Stomach (tissue), 9 donors: ENCODE measurements around the gene IQCB1. TPM values are rescaled to one million over a fixed set of nuclear protein-coding genes. Genes with fewer than 3 reads are reported as not detected.

Source experiments
- DNase-seq, 2 donors: peaks; one replicate each; pipeline versions ENCODE4 v3.0.0 to v3.0.0-alpha.2; 2013 to 2019
- H3K27ac ChIP-seq, 5 donors: fragments of 200-600 bp in 4 of 5; sonication (generic) in 4 of 5; one replicate each; pipeline ENCODE4 v1.5.1; 2013 to 2019; ENCODE audit warnings: mild to moderate bottlenecking in 1 of 5, moderate library complexity in 1 of 5
- H3K27me3 ChIP-seq, 3 donors: fragments of 200-600 bp; sonication (generic); one replicate each; pipeline ENCODE4 v1.5.1; 2017 to 2019; ENCODE audit warnings: mixed run types in 1 of 3
- H3K36me3 ChIP-seq, 4 donors: fragments of 200-600 bp; sonication (generic); 1 replicate in 3 of 4; 2 replicates in 1 of 4; pipeline ENCODE4 v1.5.1; 2016 to 2019
- H3K4me1 ChIP-seq, 4 donors: fragments of 200-600 bp; sonication (generic); one replicate each; pipeline ENCODE4 v1.5.1; 2016 to 2019
- H3K4me3 ChIP-seq, 4 donors: fragments of 200-600 bp; sonication (generic) in 3 of 4; one replicate each; pipeline ENCODE4 v1.5.1; 2016 to 2019; ENCODE audit warnings: mild to moderate bottlenecking in 1 of 4
- H3K9me3 ChIP-seq, 4 donors: fragments of 200-600 bp; sonication (generic); one replicate each; pipeline ENCODE4 v1.5.1; 2016 to 2019
- EP300 ChIP-seq: sonication (generic); formaldehyde crosslinking; IDR thresholded peaks from one replicate; pipeline ENCODE4 v1.6.1; 2017; ENCODE audit warnings: antibody characterized with exemption
- POLR2A ChIP-seq, 4 donors: fragments of 450-650 bp; IDR thresholded peaks; one replicate each; pipeline ENCODE4 v1.6.1; 2016; ENCODE audit warnings: antibody characterized with exemption in 4 of 4, control low read depth in 2 of 4, mild to moderate bottlenecking in 1 of 4, moderate library complexity in 1 of 4
- POLR2AphosphoS5 ChIP-seq, 3 donors: sonication (generic); formaldehyde crosslinking; IDR thresholded peaks; one replicate each; pipeline ENCODE4 v1.6.1; 2016; ENCODE audit warnings: antibody characterized with exemption in 3 of 3
- WGBS, 5 donors: extraction: QIAGEN DNeasy Blood & Tissue Kit in 3 of 5; methylation state at CpG; one replicate each; pipeline versions ENCODE4 v1.1.5 to v1.1.7; 2013 to 2018; 5-methylcytosine and 5-hydroxymethylcytosine counted together
- intact Hi-C: fragments of 100-400 bp; cut with DNase I; formaldehyde crosslinking; loops from one replicate; pipeline ENCODE4 v1.15.1; 2023; ENCODE audit warnings: low total_unique reads
- polyA plus RNA-seq, 3 donors: library from polyadenylated mRNA; stranded (reverse); fragments of 200-250 nt; gene quantifications; one replicate each; pipeline ENCODE4 v1.2.3, GENCODE V29; 2013
- total RNA-seq, 5 donors: library from RNA; depleted of rRNA; stranded (reverse); fragments of >200 nt; gene quantifications; one replicate each; pipeline versions ENCODE4 v1.1.0 to v1.2.3, GENCODE V29; 2014 to 2016
- TF ChIP-seq, protein P1 (sequence below), 7 experiments: fragments of 450-650 bp in 4 of 7; fragments of 200-600 bp in 3 of 7; sonication (generic) in 3 of 7; IDR thresholded peaks; one replicate each; pipeline ENCODE4 v1.5.1; 2016 to 2019; ENCODE audit warnings: antibody characterized with exemption in 7 of 7, control low read depth in 2 of 7, mild to moderate bottlenecking in 1 of 7
- donor health status: healthy with polysubstance abuse.
- donor health status: Bipolar disorder and iron deficiency.
- donor health status: healthy.

The IQCB1 gene
- total and polyA plus RNA-seq, 8 donors: 1.8 to 40.6 (median 8.8) TPM

DNA sequence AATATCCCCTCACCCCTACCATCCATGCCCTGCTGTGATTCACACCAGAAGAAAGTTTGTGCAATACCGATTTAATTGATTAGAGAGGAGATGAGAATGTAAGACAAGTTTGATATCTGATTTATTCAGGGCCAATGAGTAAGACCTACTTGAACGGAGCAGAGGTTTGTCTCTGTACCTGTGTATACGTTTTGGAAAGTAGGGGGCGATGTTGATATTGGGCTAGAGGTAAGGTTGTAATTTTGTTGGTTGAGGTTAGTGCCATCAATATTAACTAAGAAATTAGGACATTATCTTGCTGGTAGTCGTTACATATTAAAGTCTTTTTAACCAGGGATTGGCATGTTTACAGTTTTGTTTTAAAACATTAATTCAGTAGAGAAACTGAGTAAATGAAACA, 20.7 kb upstream of the IQCB1 start:
- Histone ChIP-seq H3K27ac (no peak overlapping the region), H3K9me3 (no peaks in the 10 kb centered on the region), H3K4me3 (no peak overlapping the region), H3K36me3 (peaks cover 0 to 13% (median 8%) of the 10 kb centered on the region in 4 donors), H3K4me1 (no peaks in the 10 kb centered on the region), H3K27me3 (no peaks in the 10 kb centered on the region)
- peak in 1 of 2 donors; percentile 24 for DNase-seq
- TF ChIP-seq, protein P1, sequence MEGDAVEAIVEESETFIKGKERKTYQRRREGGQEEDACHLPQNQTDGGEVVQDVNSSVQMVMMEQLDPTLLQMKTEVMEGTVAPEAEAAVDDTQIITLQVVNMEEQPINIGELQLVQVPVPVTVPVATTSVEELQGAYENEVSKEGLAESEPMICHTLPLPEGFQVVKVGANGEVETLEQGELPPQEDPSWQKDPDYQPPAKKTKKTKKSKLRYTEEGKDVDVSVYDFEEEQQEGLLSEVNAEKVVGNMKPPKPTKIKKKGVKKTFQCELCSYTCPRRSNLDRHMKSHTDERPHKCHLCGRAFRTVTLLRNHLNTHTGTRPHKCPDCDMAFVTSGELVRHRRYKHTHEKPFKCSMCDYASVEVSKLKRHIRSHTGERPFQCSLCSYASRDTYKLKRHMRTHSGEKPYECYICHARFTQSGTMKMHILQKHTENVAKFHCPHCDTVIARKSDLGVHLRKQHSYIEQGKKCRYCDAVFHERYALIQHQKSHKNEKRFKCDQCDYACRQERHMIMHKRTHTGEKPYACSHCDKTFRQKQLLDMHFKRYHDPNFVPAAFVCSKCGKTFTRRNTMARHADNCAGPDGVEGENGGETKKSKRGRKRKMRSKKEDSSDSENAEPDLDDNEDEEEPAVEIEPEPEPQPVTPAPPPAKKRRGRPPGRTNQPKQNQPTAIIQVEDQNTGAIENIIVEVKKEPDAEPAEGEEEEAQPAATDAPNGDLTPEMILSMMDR (IDR thresholded peaks at IDR 0.05): no peak
- TF ChIP-seq EP300: no peak
- no peak for TF ChIP-seq POLR2A (IDR thresholded peaks at IDR 0.05)
- TF ChIP-seq POLR2AphosphoS5 (IDR thresholded peaks at IDR 0.05): no peak
- WGBS, 5 donors: 33 to 45% (median 40%) methylated on average over 5 of the region's 5 CpGs
- intact Hi-C loops: no loop called here

DNA sequence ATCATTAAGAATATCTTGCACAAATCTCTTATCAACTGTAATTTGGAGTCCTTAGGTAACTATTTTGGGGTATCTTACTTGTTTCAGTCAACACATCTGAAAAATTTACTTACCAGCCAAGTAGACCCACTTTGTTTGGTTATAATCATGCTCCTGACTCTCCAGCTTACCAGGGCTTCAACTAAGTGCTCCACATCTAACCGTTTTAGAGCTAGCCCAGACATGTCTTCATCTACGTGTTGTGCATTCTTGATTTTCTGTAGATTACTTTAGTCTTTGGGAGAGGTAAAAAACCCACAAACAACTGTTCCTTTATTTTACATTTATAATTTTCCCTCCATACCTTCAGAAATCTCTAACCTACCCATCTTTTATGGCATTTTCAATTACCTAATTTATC, 17.4 kb upstream of the IQCB1 start:
- no peak overlapping the region for H3K4me3 ChIP-seq
- 68 to 95% (median 89%) methylated on average over 2 of the region's 2 CpGs for WGBS, 5 donors
- H3K4me1 ChIP-seq: no peaks in the 10 kb centered on the region
- TF ChIP-seq EP300 (no peak), POLR2A (IDR thresholded peaks at IDR 0.05) (no peak), POLR2AphosphoS5 (IDR thresholded peaks at IDR 0.05) (no peak)
- TF ChIP-seq, protein P1 (IDR thresholded peaks at IDR 0.05): no peak
- no peaks in the 10 kb centered on the region for H3K9me3 ChIP-seq
- no peak overlapping the region for H3K27ac ChIP-seq
- H3K27me3 ChIP-seq: no peaks in the 10 kb centered on the region
- intact Hi-C loops: no loop called here
- DNase-seq: no peak
- H3K36me3 ChIP-seq: peaks cover 0 to 12% (median 4%) of the 10 kb centered on the region in 4 donors

DNA sequence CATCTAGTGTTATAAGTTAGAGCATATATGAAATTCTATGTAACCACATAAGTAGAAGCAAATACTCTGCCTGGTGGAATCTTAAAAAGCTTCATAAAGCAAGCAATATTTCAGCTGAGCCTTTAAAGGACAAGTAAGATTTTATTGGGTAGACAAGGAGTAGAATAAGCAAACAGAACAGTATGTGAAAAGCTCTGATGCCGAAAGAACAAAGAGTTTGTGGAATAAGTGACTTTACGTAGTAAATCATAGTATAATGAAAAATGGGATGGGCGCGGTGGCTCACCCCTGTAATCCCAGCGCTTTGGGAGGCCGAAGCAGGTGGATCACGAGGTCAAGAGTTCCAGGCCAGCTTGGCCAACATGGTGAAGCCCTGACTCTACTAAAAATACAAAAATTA, 10.0 kb upstream of the IQCB1 start:
- no peak overlapping the region for H3K27ac ChIP-seq
- no peaks in the 10 kb centered on the region for H3K9me3 ChIP-seq
- intact Hi-C loops: no loop called here
- H3K4me1 ChIP-seq: no peaks in the 10 kb centered on the region
- peaks cover 0 to 5% (median 0%) of the 10 kb centered on the region in 4 donors for H3K36me3 ChIP-seq
- no peak overlapping the region for H3K4me3 ChIP-seq
- TF ChIP-seq, protein P1 (IDR thresholded peaks at IDR 0.05): no peak
- WGBS, 5 donors: 93 to 98% (median 97%) methylated on average over 7 of the region's 7 CpGs
- no peaks in the 10 kb centered on the region for H3K27me3 ChIP-seq
- no peak for DNase-seq

DNA sequence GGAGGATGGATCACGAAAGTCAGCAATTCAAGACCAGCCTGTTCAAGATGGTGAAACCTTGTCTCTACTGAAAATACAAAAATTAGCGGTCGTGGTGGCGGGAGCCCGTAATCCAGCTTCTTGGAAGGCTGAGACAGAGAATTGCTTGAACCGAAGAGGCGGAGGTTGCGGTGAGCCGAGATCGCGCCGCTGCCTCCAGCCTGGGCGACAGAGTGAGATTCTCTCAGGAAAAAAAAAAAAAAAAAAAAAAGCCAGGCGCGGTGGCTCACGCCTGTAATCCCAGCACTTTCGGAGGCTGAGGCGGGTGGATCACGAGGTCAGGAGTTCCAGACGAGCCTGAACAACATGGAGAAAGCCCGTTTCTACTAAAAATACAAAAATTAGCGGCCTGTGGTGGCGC, 5.1 kb upstream of the IQCB1 start:
- WGBS, 5 donors: 95 to 98% (median 98%) methylated on average over 22 to 23 of the region's 23 CpGs
- no peak for TF ChIP-seq EP300
- no peak for TF ChIP-seq POLR2AphosphoS5 (IDR thresholded peaks at IDR 0.05)
- TF ChIP-seq, protein P1 (IDR thresholded peaks at IDR 0.05): no peak
- no peak for TF ChIP-seq POLR2A (IDR thresholded peaks at IDR 0.05)
- Histone ChIP-seq H3K27me3 (no peaks in the 10 kb centered on the region), H3K4me1 (peaks cover 0 to 12% (median 5%) of the 10 kb centered on the region in 4 donors), H3K36me3 (no peaks in the 10 kb centered on the region), H3K4me3 (no peak overlapping the region), H3K9me3 (no peaks in the 10 kb centered on the region), H3K27ac (no peak overlapping the region)
- intact Hi-C loops: no loop called here
- DNase-seq: no peak
